SIG-M5 (cell line): ENCODE results near the gene DOK6.
"Not testable (repeated sequence)": the region's sequence is repeated elsewhere in the genome, so short reads cannot be mapped to it uniquely, and the experiment has no call there.

ENCODE experiments used
- DNase-seq: peaks from one replicate; lab custom pipeline; 2025; lab: John Stamatoyannopoulos, UW

The DOK6 gene

GRCh38 chr18:69400253-69400975 is at the start of gene DOK6:
DOK6 (plus strand) TSS chr18:69400888.
- DNase-seq = no peak

- DNase-seq = no peak
Observed at GRCh38 chr18:69353023-69353422, 47.7 kb upstream of the DOK6 start.

- no peak for DNase-seq
Observed at GRCh38 chr18:69357590-69357989, 43.1 kb upstream of the DOK6 start.

- DNase-seq = no peak
Observed at GRCh38 chr18:69358212-69358895, 42.3 kb upstream of the DOK6 start.

- DNase-seq = not testable (repeated sequence)
Observed at GRCh38 chr18:69359768-69360167, 40.9 kb upstream of the DOK6 start.

- DNase-seq = no peak
Observed at GRCh38 chr18:69364930-69365329, 35.8 kb upstream of the DOK6 start.

- DNase-seq = no peak
Observed at GRCh38 chr18:69365658-69366057, 35.0 kb upstream of the DOK6 start.

- no peak for DNase-seq
Observed at GRCh38 chr18:69367104-69367503, 33.6 kb upstream of the DOK6 start.

- DNase-seq = no peak
Observed at GRCh38 chr18:69371729-69372128, 29.0 kb upstream of the DOK6 start.

- DNase-seq = no peak
Observed at GRCh38 chr18:69380324-69380723, 20.4 kb upstream of the DOK6 start.

- DNase-seq = no peak
Observed at GRCh38 chr18:69383186-69383585, 17.5 kb upstream of the DOK6 start.

- DNase-seq = no peak
Observed at GRCh38 chr18:69387186-69387585, 13.5 kb upstream of the DOK6 start.

GRCh38 chr18:69388222-69388621 is 12.5 kb upstream of the DOK6 start:
- no peak for DNase-seq

- DNase-seq = no peak
Observed at GRCh38 chr18:69397096-69397495, 3.6 kb upstream of the DOK6 start.

GRCh38 chr18:69399253-69399652 is 1.4 kb upstream of the DOK6 start:
- no peak for DNase-seq

- no peak for DNase-seq
Observed at GRCh38 chr18:69400976-69401225, 213 bp downstream of the DOK6 start.

- DNase-seq = no peak
Observed at GRCh38 chr18:69401226-69401971, 711 bp downstream of the DOK6 start.

GRCh38 chr18:69401972-69402532 is 1.4 kb downstream of the DOK6 start:
- no peak for DNase-seq

- DNase-seq = no peak
Observed at GRCh38 chr18:69402533-69402989, 1.9 kb downstream of the DOK6 start.

GRCh38 chr18:69408522-69408921 is 7.8 kb downstream of the DOK6 start:
- no peak for DNase-seq

GRCh38 chr18:69411199-69411598 is 10.5 kb downstream of the DOK6 start:
- no peak for DNase-seq

- DNase-seq = no peak
Observed at GRCh38 chr18:69414184-69414583, 13.5 kb downstream of the DOK6 start.

- no peak for DNase-seq
Observed at GRCh38 chr18:69432847-69433246, 32.2 kb downstream of the DOK6 start.
